Measurements from ENCODE around the gene RCBTB2. TPM values are rescaled to one million over a fixed set of nuclear protein-coding genes. Genes with fewer than 3 reads are reported as not detected.
A peak's percentile ranks its signal among the peaks of the same experiment; 100 is the strongest.

Gene RCBTB2
- total RNA-seq, 1 donor = 7.0 TPM

DNA sequence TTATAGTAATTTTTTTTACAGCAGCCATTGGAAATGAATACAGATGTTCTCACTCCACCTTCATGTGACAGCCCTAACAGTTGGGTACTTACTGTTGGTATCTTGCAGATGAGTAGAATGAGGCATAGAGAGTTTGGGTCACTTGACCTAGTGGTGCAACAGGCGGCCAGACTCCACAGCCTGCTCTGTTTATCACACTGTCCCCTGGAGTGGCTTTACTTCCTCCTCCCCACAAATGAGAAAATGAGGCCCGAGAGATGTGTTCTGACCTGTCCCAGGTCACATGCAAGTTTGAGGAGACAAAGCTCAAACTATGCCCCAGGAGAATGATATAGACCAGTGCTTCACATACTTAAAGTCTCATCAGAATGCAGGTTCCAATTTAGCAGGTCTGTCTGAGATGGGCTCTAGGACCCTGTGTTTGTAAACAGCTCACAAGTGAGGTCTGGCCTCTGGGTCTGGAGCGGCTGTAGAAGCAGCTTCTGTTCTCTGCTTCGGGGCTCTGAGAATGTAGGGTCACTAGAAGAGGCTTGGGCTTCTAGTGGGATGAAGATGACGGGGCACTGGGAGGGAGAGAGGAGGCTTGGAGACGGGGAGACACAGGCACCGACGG lies 37.4 kb upstream of the RCBTB2 start:
- TF ChIP-seq, protein P1, sequence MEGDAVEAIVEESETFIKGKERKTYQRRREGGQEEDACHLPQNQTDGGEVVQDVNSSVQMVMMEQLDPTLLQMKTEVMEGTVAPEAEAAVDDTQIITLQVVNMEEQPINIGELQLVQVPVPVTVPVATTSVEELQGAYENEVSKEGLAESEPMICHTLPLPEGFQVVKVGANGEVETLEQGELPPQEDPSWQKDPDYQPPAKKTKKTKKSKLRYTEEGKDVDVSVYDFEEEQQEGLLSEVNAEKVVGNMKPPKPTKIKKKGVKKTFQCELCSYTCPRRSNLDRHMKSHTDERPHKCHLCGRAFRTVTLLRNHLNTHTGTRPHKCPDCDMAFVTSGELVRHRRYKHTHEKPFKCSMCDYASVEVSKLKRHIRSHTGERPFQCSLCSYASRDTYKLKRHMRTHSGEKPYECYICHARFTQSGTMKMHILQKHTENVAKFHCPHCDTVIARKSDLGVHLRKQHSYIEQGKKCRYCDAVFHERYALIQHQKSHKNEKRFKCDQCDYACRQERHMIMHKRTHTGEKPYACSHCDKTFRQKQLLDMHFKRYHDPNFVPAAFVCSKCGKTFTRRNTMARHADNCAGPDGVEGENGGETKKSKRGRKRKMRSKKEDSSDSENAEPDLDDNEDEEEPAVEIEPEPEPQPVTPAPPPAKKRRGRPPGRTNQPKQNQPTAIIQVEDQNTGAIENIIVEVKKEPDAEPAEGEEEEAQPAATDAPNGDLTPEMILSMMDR (IDR thresholded peaks at IDR 0.05; ENCODE audit: insufficient read depth, low read length) = no peak

DNA sequence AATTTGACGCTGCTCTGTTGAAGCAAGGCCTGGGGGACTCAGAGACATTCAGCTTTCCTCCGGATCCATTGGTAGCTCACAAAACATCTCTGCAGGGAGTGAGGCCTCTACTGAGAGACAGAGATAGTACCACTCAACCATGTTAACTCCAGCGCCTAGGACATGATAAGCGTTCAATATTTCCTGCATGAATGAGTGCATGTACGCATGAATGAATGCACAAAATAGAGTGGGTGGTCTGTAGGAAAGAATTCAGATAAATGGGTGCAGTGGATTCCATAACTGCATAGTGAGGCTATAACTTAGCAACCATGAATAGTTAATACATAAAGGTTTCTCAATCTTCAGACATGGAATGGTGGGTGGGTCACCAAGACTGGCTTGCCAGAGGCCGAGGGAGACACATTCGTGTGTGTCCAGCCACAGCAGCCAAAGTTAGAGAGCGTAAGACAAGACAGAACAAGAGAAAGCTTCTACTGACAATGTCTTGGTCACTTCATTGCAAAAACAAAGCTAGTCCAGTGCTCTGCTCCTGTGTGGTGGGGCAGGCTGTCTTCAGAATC lies 36.3 kb upstream of the RCBTB2 start:
- no peak overlapping the region for H3K4me3 ChIP-seq (ENCODE audit: low read depth, low read length)
- TF ChIP-seq, protein P1 (IDR thresholded peaks at IDR 0.05; ENCODE audit: insufficient read depth, low read length) = no peak
- DNase-seq (ENCODE audit: low read depth) = no peak

More for the DNA sequence above, 37.4 kb upstream of the RCBTB2 start:
- no peak overlapping the region for H3K4me3 ChIP-seq (ENCODE audit: low read depth, low read length)
- DNase-seq (ENCODE audit: low read depth) = no peak

DNA sequence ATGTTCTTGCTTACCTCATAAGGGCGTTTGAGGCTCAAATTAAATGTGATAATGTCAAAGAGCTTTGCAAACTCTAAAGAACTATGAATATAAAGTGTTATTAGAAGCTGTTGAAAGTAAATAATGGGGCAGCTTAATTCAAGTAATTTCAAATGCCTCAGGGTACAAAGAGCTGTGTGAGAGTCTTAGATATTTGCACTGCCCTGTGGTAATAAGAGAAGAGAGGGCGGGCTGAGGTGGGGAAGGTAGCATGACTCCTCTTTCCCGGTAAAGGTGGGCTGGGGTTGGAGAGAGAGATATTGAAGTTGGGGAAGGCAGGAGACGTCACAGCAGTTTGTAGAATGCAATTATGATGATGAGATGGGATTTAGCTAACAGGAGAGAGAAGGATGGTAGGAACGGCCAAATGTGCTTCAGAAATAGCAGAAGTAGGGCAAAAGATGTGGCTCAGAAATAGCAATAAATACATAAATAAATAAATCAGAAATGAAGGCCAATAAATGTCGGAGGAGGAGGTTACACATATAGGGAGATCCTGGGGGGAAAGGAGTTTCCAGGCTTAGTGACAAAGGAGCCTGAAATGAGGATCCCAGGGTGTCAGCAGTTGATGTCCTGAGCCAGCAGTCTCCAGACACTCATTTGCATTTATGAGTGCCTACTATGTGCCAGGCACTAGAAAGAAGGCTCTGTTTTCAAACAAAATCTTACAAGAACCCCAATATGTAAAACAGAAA lies 35.7 kb upstream of the RCBTB2 start:
- no peak overlapping the region for H3K4me3 ChIP-seq (ENCODE audit: low read depth, low read length)
- no peak for DNase-seq (ENCODE audit: low read depth)
- TF ChIP-seq, protein P1 (IDR thresholded peaks at IDR 0.05; ENCODE audit: insufficient read depth, low read length) = no peak

DNA sequence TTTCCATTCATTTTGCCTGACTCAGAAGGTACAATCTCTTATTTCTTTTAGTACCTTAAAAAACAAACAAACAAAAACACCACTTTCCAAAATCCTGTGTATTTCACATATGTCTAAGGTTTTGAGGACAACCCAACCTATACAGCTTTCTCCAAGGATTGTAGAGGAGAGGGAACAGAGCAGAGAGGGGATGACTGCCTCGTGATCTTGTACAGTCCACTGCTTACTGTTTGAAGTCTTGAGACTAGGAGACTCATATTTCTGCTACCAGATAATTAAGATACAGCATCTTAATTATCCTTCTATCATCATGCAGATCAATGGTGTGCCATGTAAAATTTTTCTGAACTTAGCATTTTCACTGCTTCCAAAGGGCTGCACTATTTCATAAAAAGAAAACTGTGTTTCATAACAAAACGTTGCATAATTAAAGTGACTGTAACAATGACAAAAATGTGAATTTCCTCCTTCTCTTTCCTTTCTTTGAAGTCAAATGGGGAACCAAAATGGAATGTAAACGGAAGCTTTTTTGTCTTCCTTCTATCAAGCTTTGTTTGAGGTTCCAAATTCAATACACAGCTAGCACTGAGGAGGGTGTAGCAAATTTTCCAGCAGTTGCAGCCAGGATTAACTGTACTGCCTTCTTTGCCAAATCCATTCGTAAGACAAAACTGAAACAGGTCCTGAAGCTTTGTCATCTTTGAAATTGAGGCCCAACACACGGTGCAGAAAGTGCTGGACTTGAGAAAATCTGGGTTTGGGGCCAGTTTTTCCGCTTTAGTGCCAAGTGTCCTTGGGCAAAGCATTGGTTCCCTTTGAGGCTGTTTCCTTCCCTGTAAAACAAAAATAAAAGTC lies 34.9 kb upstream of the RCBTB2 start:
- TF ChIP-seq, protein P1 (IDR thresholded peaks at IDR 0.05; ENCODE audit: insufficient read depth, low read length) = no peak
- H3K4me3 ChIP-seq (ENCODE audit: low read depth, low read length) = no peak overlapping the region
- DNase-seq (ENCODE audit: low read depth) = peak; percentile 65

DNA sequence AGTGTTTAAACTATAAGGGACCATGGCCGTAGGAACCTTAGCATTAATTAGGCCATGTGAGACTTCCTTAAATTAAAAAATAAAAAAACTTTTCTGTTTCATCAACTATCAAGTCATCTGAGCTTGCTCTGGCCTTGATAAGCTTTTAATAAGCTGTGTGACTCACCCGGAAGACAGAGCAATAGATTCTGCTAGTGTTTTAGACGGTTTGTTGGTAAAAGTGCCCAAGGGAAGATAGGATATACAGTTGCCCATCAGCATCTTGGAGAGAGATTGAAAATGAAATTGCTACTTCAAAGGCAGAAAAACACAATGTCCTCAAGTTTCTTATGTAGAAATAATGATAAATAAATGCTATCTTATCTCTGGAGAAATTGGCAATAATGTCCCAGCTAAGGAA lies 31.2 kb upstream of the RCBTB2 start:
- TF ChIP-seq, protein P1 (IDR thresholded peaks at IDR 0.05; ENCODE audit: insufficient read depth, low read length) = no peak
- H3K4me3 ChIP-seq (ENCODE audit: low read depth, low read length) = no peak overlapping the region
- DNase-seq (ENCODE audit: low read depth) = peak; percentile 11

DNA sequence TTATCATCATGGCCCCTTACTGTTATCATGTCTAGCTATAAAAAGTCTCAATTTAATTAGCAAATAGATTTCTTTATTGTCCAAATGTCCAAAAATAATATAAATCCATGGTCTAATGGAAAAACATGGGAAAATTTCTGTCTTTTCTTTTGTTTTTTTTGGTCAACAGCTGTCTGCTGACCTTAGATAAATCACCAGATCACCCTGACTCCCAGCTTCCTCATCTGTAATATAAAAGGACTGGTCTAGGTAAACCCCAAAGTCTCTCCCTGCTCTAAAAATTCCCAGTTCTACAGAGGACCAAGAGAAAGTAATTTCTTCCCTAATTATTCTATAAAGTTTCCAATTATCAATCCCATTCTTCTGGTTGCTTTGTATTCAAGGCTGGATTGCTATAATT lies 30.7 kb upstream of the RCBTB2 start:
- no peak overlapping the region for H3K4me3 ChIP-seq (ENCODE audit: low read depth, low read length)
- DNase-seq (ENCODE audit: low read depth) = no peak
- TF ChIP-seq, protein P1 (IDR thresholded peaks at IDR 0.05; ENCODE audit: insufficient read depth, low read length) = no peak
